ENCODE measurements around the gene DEGS2. TPM values are rescaled to one million over a fixed set of nuclear protein-coding genes. Genes with fewer than 3 reads are reported as not detected.

DEGS2 gene
- total and polyA plus RNA-seq, 2 of the 13 experiments (the other 11 are each of a cell fraction or from before 2014, with no cell fraction given) = 0.09 TPM

- TF ChIP-seq SPEN (CRISPR knock-in tag; IDR thresholded peaks at IDR 0.05; ENCODE audit: low read depth) (peak; percentile 89), ISX (CRISPR knock-in tag; conservative IDR thresholded peaks at IDR 0.05) (peak; percentile 85; the same call in 1 of the 2 replicates), ZNF318 (CRISPR knock-in tag; IDR thresholded peaks at IDR 0.05) (no peak), ZNF224 (CRISPR knock-in tag; IDR thresholded peaks at IDR 0.05) (no peak), KDM5B (CRISPR knock-in tag; IDR thresholded peaks at IDR 0.05; ENCODE audit: borderline replicate concordance) (peak; percentile 94; the same call in 1 of the 2 replicates), ZNF292 (CRISPR knock-in tag; IDR thresholded peaks at IDR 0.05; ENCODE audit: borderline replicate concordance, low read depth) (peak; percentile 51; the same call in 1 of the 2 replicates), TSC22D2 (CRISPR knock-in tag; IDR thresholded peaks at IDR 0.05; ENCODE audit: borderline replicate concordance) (no peak; the same call in 1 of the 2 replicates), AKNA (CRISPR knock-in tag; IDR thresholded peaks at IDR 0.05; ENCODE audit: borderline replicate concordance) (no peak; the same call in 1 of the 2 replicates), NRL (CRISPR knock-in tag; IDR thresholded peaks at IDR 0.05; ENCODE audit: borderline replicate concordance) (peak; percentile 55; the same call in 1 of the 2 replicates), GTF3A (CRISPR knock-in tag; conservative IDR thresholded peaks at IDR 0.05) (no peak), TMF1 (CRISPR knock-in tag; IDR thresholded peaks at IDR 0.05; ENCODE audit: low read depth) (peak; percentile 74; the same call in 1 of the 2 replicates), PHF8 (CRISPR knock-in tag; IDR thresholded peaks at IDR 0.05) (peak; percentile 82), SIN3A (IDR thresholded peaks at IDR 0.05; ENCODE audit: borderline replicate concordance, low read depth, low read length) (no peak), PCBP2 (optimal IDR thresholded peaks at IDR 0.05; ENCODE audit: low read depth, low read length, poor library complexity, severe bottlenecking) (no peak), TEAD2 (CRISPR knock-in tag; IDR thresholded peaks at IDR 0.05) (peak; percentile 66; the same call in 1 of the 2 replicates)
These were observed 33.4 kb upstream of the DEGS2 start (continued) for GRCh38 chr14:100192672-100193416.

Measured in HepG2 (cell line).